ENCODE measurements around the gene FGFR3. TPM values are rescaled to one million over a fixed set of nuclear protein-coding genes. Genes with fewer than 3 reads are reported as not detected.

Gene FGFR3
- total and polyA plus RNA-seq, 2 of the 4 experiments (the other 2 are of a cell fraction): 0.18 to 0.67 TPM

DNA sequence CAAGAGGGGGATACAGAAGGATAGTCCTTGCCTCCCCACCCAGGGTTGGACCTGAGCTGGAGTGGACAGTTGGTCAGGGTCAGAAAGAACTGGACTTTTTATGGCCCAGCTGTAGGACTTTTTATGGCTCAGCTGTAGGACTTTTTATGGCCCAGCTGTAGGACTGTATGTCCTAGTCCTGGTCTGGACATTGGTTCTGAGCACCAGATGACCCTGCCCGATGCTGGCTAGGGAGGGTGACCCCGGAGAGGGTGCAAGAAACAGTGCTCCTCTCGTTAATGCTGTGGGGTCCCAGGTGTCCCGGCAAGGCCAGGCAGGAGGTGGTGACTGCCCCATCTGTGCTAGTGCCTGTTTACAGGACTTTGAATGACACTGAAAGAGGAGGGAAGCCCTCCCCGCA lies 64.8 kb downstream of the FGFR3 start:
- Histone ChIP-seq H3K79me1 (ENCODE audit: low read depth in 1 of 2, low read length in 2 of 2) (peaks cover 20 to 42% of the 10 kb centered on the region in 2 experiments), H2AK5ac (ENCODE audit: low read depth, low read length) (no peak overlapping the region), H3K9me1 (ENCODE audit: insufficient read depth, low read length) (peaks cover 15% of the 10 kb centered on the region), H3K27me3 (ENCODE audit: control insufficient read depth, insufficient read depth, low read length) (no peaks in the 10 kb centered on the region), H4K20me1 (ENCODE audit: insufficient read depth, low read length) (peaks cover 11% of the 10 kb centered on the region), H3K27ac (ENCODE audit: insufficient read depth, low read length) (no peak overlapping the region), H3K36me3 (ENCODE audit: control insufficient read depth, insufficient read depth, low read length) (no peaks in the 10 kb centered on the region; the same call in none of the 2 replicates), H2BK15ac (ENCODE audit: low read depth, low read length) (no peak overlapping the region), H3K4me2 (ENCODE audit: low read depth, low read length) (no peak overlapping the region), H2BK5ac (ENCODE audit: low read depth, low read length, poor library complexity, severe bottlenecking) (no peak overlapping the region), H4K8ac (ENCODE audit: low read depth in 2 of 2, low read length in 2 of 2) (peak overlapping the region; percentile 92 to 95; a peak in 1 of 4 replicates), H2BK20ac (ENCODE audit: low read depth, low read length) (no peak overlapping the region), H3K4me1 (ENCODE audit: control insufficient read depth, insufficient read depth, low read length) (peaks cover 9% of the 10 kb centered on the region), H3K23ac (ENCODE audit: low read depth, low read length) (no peak overlapping the region), H3K9ac (ENCODE audit: low read depth, low read length) (no peak overlapping the region; the same call in 1 of the 2 replicates), H4K91ac (ENCODE audit: insufficient read depth, low read depth, low read length) (no peak overlapping the region), H3K4ac (ENCODE audit: low read depth, low read length) (peak overlapping the region; percentile 85; the same call in 1 of the 2 replicates), H3K4me3 (ENCODE audit: insufficient read depth, low read depth, low read length) (no peak overlapping the region), H3K18ac (ENCODE audit: low read depth, low read length) (no peak overlapping the region), H3K9me3 (ENCODE audit: control insufficient read depth, insufficient read depth, low read length) (no peaks in the 10 kb centered on the region), H2AK9ac (replicated peaks; ENCODE audit: low read depth, low read length, poor library complexity) (peak overlapping the region; percentile 98), H4K5ac (ENCODE audit: low read depth, low read length) (no peak overlapping the region), H2BK120ac (ENCODE audit: low read depth, low read length) (no peak overlapping the region), H2AFZ (replicated peaks; ENCODE audit: low read length, poor library complexity) (peak overlapping the region; percentile 95), H3K14ac (replicated peaks; ENCODE audit: low read depth, low read length) (no peak overlapping the region), H3K56ac (ENCODE audit: extremely low read depth, insufficient read depth, low read length) (no peak overlapping the region)
- ChIA-PET POLR2A (ENCODE audit: unreplicated experiment) (no interaction called here), CTCF (no interaction called here)
- intact Hi-C loops (cut with micrococcal nuclease): loop anchor here (2.0 to 5.0 kb wide), 2 partner anchors 13 to 39 kb away; partner anchors contain the start of gene NSD2
- in situ Hi-C loops (cut with MboI; ENCODE audit: low sequenced_read_pairs): no loop called here
- 100% methylated on average over 1 of the region's 5 CpGs; no CpG with 5 or more reads in 1 of the 2 experiments for WGBS, 2 experiments (ENCODE audit: extremely low coverage in 2 of 2, insufficient read length in 1 of 2)
- TF ChIP-seq ELK1 (IDR thresholded peaks at IDR 0.05; ENCODE audit: borderline replicate concordance, low read depth, low read length) (no peak), RFX5 (IDR thresholded peaks at IDR 0.05; ENCODE audit: low read depth, low read length) (no peak), MAZ (IDR thresholded peaks at IDR 0.05; ENCODE audit: borderline replicate concordance, low read depth, low read length) (no peak), CEBPB (IDR thresholded peaks at IDR 0.05; ENCODE audit: low read depth, low read length) (no peak), SMC3 (IDR thresholded peaks at IDR 0.05; ENCODE audit: low read depth, low read length) (no peak), BHLHE40 (IDR thresholded peaks at IDR 0.05; ENCODE audit: low read depth, low read length) (no peak), NFE2L2 (IDR thresholded peaks at IDR 0.05; ENCODE audit: low read depth, low read length) (no peak), RCOR1 (IDR thresholded peaks at IDR 0.05; ENCODE audit: insufficient replicate concordance, low read length) (no peak), FOS (IDR thresholded peaks at IDR 0.05; ENCODE audit: low read depth, low read length) (no peak)
- TF ChIP-seq, protein P1, sequence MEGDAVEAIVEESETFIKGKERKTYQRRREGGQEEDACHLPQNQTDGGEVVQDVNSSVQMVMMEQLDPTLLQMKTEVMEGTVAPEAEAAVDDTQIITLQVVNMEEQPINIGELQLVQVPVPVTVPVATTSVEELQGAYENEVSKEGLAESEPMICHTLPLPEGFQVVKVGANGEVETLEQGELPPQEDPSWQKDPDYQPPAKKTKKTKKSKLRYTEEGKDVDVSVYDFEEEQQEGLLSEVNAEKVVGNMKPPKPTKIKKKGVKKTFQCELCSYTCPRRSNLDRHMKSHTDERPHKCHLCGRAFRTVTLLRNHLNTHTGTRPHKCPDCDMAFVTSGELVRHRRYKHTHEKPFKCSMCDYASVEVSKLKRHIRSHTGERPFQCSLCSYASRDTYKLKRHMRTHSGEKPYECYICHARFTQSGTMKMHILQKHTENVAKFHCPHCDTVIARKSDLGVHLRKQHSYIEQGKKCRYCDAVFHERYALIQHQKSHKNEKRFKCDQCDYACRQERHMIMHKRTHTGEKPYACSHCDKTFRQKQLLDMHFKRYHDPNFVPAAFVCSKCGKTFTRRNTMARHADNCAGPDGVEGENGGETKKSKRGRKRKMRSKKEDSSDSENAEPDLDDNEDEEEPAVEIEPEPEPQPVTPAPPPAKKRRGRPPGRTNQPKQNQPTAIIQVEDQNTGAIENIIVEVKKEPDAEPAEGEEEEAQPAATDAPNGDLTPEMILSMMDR (conservative IDR thresholded peaks at IDR 0.05; ENCODE audit: low read depth, low read length): no peak
- ATAC-seq (ENCODE audit: low read depth): no peak
- DNase-seq: no peak
- dilution Hi-C loops (cut with HindIII; ENCODE audit: low sequenced_read_pairs, unreplicated experiment): no loop called here
- BruUV-seq (replicated peaks): no TSS peak
